ENCODE measurements around the gene NDUFB7.
"Not testable (repeated sequence)": the region's sequence is repeated elsewhere in the genome, so short reads cannot be mapped to it uniquely, and the experiment has no call there.

Gene NDUFB7

DNA sequence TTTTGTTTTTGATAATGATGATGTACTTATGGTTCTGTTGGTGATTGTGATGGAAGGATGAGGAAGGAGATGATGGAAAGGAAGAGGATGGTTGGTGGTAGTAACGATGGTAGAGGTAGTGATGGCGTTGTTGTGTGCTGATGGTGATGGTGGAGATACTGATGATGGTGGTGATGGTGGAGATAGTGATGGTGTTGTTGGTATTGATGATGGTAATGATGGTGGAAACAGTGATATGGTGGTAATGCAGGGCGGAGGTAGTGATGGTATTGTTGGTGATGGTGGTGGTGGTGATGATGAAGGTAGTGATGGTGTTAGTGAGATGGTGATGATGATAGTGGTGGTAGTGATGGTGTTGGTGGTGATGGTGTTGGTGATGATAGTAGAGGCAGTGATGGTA, 23.7 kb upstream of the NDUFB7 start:
- Histone ChIP-seq H2AK5ac (ENCODE audit: low read length) (no peak overlapping the region), H3K18ac (ENCODE audit: low read length) (no peak overlapping the region), H4K12ac (ENCODE audit: low read depth, low read length) (no peak overlapping the region), H2BK12ac (ENCODE audit: low read length) (no peak overlapping the region), H3K14ac (ENCODE audit: low read length) (no peak overlapping the region), H4K91ac (ENCODE audit: low read depth, low read length) (no peak overlapping the region), H3K36me3 (ENCODE audit: control insufficient read depth in 1 of 2, insufficient read depth in 2 of 2, low read length in 2 of 2) (no peaks in the 10 kb centered on the region), H2AFZ (ENCODE audit: insufficient read depth, low read length, poor library complexity) (no peak overlapping the region), H3K79me2 (ENCODE audit: control insufficient read depth, insufficient read depth, low read length, poor library complexity) (no peaks in the 10 kb centered on the region), H3K79me1 (ENCODE audit: low read length) (no peaks in the 10 kb centered on the region), H3K4me2 (ENCODE audit: low read length) (no peak overlapping the region), H3K4me1 (ENCODE audit: control insufficient read depth in 1 of 2, insufficient read depth in 2 of 2, low read length in 2 of 2) (no peaks in the 10 kb centered on the region), H3K9me3 (ENCODE audit: insufficient read depth, low read depth, low read length) (peaks cover 40% of the 10 kb centered on the region), H3K9ac (ENCODE audit: low read length) (no peak overlapping the region), H3K4me3 (ENCODE audit: low read depth, low read length) (no peak overlapping the region), H3K23ac (ENCODE audit: low read length) (no peak overlapping the region), H3K4ac (ENCODE audit: low read depth, low read length) (no peak overlapping the region), H3K27ac (ENCODE audit: low read depth, low read length) (no peak overlapping the region), H2BK120ac (ENCODE audit: insufficient read depth, low read length, poor library complexity) (no peak overlapping the region), H2BK5ac (ENCODE audit: low read depth, low read length, poor library complexity) (no peak overlapping the region), H3K27me3 (ENCODE audit: insufficient read depth, low read length) (no peaks in the 10 kb centered on the region), H4K8ac (ENCODE audit: low read depth, low read length) (no peak overlapping the region)
- DNase-seq: no peak
- 100% methylated on average over 1 of the region's 3 CpGs for WGBS (ENCODE audit: extremely low coverage, insufficient coverage, insufficient read length)

DNA sequence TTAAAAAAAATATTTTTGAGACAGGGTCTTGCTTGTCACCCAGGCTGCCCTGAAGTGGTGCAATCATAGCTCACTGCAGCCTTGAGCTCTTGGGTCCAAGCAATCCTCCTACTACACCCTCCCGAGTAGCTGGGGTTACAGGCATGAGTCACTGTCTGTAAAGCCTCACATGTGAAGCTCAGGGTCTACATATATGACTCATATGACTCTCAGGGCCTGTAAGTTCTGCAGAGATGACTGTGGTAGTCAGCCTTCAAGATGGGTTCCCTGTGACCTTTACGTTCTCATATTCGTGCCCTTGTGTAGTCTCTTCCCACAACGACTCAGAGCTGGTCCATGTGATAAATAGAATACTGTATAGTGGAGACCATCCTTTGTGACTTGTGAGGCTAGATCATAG, 17.6 kb upstream of the NDUFB7 start:
- H3K4me1 ChIP-seq (ENCODE audit: control insufficient read depth in 1 of 2, insufficient read depth in 2 of 2, low read length in 2 of 2); H3K4ac ChIP-seq (ENCODE audit: low read depth, low read length); H3K4me3 ChIP-seq (ENCODE audit: low read depth, low read length); H3K9me3 ChIP-seq (ENCODE audit: insufficient read depth, low read depth, low read length); H3K9ac ChIP-seq (ENCODE audit: low read length); H4K8ac ChIP-seq (ENCODE audit: low read depth, low read length); H3K14ac ChIP-seq (ENCODE audit: low read length); DNase-seq; H2BK12ac ChIP-seq (ENCODE audit: low read length); H3K79me2 ChIP-seq (ENCODE audit: control insufficient read depth, insufficient read depth, low read length, poor library complexity); H3K79me1 ChIP-seq (ENCODE audit: low read length); H3K27me3 ChIP-seq (ENCODE audit: insufficient read depth, low read length); H4K91ac ChIP-seq (ENCODE audit: low read depth, low read length); H3K23ac ChIP-seq (ENCODE audit: low read length); H3K18ac ChIP-seq (ENCODE audit: low read length); H2AK5ac ChIP-seq (ENCODE audit: low read length); H4K12ac ChIP-seq (ENCODE audit: low read depth, low read length); H2AFZ ChIP-seq (ENCODE audit: insufficient read depth, low read length, poor library complexity); H3K36me3 ChIP-seq (ENCODE audit: control insufficient read depth in 1 of 2, insufficient read depth in 2 of 2, low read length in 2 of 2); H2BK5ac ChIP-seq (ENCODE audit: low read depth, low read length, poor library complexity); H3K27ac ChIP-seq (ENCODE audit: low read depth, low read length); H2BK120ac ChIP-seq (ENCODE audit: insufficient read depth, low read length, poor library complexity); H3K4me2 ChIP-seq (ENCODE audit: low read length): not testable (repeated sequence)
- no CpG with 5 or more reads among the region's 4 CpGs for WGBS (ENCODE audit: extremely low coverage, insufficient coverage, insufficient read length)

DNA sequence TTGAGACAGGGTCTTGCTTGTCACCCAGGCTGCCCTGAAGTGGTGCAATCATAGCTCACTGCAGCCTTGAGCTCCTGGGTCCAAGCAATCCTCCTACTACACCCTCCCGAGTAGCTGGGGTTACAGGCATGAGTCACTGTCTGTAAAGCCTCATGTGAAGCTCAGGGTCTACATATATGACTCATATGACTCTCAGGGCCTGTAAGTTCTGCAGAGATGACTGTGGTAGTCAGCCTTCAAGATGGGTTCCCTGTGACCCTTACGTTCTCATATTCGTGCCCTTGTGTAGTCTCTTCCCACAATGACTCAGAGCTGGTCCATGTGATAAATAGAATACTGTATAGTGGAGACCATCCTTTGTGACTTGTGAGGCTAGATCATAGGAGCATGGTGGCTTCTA, 13.3 kb upstream of the NDUFB7 start:
- not testable (repeated sequence) for H3K4me1 ChIP-seq (ENCODE audit: control insufficient read depth in 1 of 2, insufficient read depth in 2 of 2, low read length in 2 of 2); H2BK12ac ChIP-seq (ENCODE audit: low read length); H3K23ac ChIP-seq (ENCODE audit: low read length); H3K9ac ChIP-seq (ENCODE audit: low read length); H3K79me1 ChIP-seq (ENCODE audit: low read length); H3K4ac ChIP-seq (ENCODE audit: low read depth, low read length); H2AFZ ChIP-seq (ENCODE audit: insufficient read depth, low read length, poor library complexity); H3K79me2 ChIP-seq (ENCODE audit: control insufficient read depth, insufficient read depth, low read length, poor library complexity); H4K8ac ChIP-seq (ENCODE audit: low read depth, low read length); H3K4me2 ChIP-seq (ENCODE audit: low read length); H3K27ac ChIP-seq (ENCODE audit: low read depth, low read length); H4K12ac ChIP-seq (ENCODE audit: low read depth, low read length); H3K18ac ChIP-seq (ENCODE audit: low read length); H3K27me3 ChIP-seq (ENCODE audit: insufficient read depth, low read length); H2BK120ac ChIP-seq (ENCODE audit: insufficient read depth, low read length, poor library complexity); H4K91ac ChIP-seq (ENCODE audit: low read depth, low read length); H2BK5ac ChIP-seq (ENCODE audit: low read depth, low read length, poor library complexity); H3K36me3 ChIP-seq (ENCODE audit: control insufficient read depth in 1 of 2, insufficient read depth in 2 of 2, low read length in 2 of 2); H3K4me3 ChIP-seq (ENCODE audit: low read depth, low read length); DNase-seq; H3K14ac ChIP-seq (ENCODE audit: low read length); H2AK5ac ChIP-seq (ENCODE audit: low read length)
- peaks cover 11% of the 10 kb centered on the region for H3K9me3 ChIP-seq (ENCODE audit: insufficient read depth, low read depth, low read length)
- no CpG with 5 or more reads among the region's 3 CpGs for WGBS (ENCODE audit: extremely low coverage, insufficient coverage, insufficient read length)

DNA sequence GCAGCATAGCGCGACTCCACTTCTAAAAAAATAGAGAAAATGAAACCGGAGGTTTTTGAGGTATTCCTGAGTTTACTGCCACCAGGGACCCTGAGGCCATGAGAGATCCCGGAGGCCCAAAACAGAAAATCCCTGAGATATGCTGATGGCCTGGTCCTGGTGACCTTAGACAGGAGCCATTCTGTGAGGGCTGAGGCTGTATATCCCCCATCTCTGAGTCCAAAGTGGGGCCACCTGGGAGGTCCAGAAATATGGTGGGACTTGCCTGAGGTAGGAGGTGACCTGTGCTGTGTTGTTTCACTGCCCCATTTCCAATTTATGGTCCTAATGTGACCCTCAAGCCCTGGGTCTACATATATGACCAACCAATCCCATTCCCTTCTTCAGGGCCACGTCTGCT, 12.5 kb upstream of the NDUFB7 start:
- not testable (repeated sequence) for H2BK12ac ChIP-seq (ENCODE audit: low read length); H2AK5ac ChIP-seq (ENCODE audit: low read length); H4K91ac ChIP-seq (ENCODE audit: low read depth, low read length); H3K4me3 ChIP-seq (ENCODE audit: low read depth, low read length); H3K18ac ChIP-seq (ENCODE audit: low read length); H3K79me1 ChIP-seq (ENCODE audit: low read length); H3K4me1 ChIP-seq (ENCODE audit: control insufficient read depth in 1 of 2, insufficient read depth in 2 of 2, low read length in 2 of 2); H3K14ac ChIP-seq (ENCODE audit: low read length); H3K79me2 ChIP-seq (ENCODE audit: control insufficient read depth, insufficient read depth, low read length, poor library complexity); H4K8ac ChIP-seq (ENCODE audit: low read depth, low read length); DNase-seq; H3K27me3 ChIP-seq (ENCODE audit: insufficient read depth, low read length); H3K36me3 ChIP-seq (ENCODE audit: control insufficient read depth in 1 of 2, insufficient read depth in 2 of 2, low read length in 2 of 2); H3K4ac ChIP-seq (ENCODE audit: low read depth, low read length); H4K12ac ChIP-seq (ENCODE audit: low read depth, low read length); H2AFZ ChIP-seq (ENCODE audit: insufficient read depth, low read length, poor library complexity); H3K4me2 ChIP-seq (ENCODE audit: low read length); H3K9ac ChIP-seq (ENCODE audit: low read length); H2BK5ac ChIP-seq (ENCODE audit: low read depth, low read length, poor library complexity); H3K23ac ChIP-seq (ENCODE audit: low read length); H2BK120ac ChIP-seq (ENCODE audit: insufficient read depth, low read length, poor library complexity); H3K27ac ChIP-seq (ENCODE audit: low read depth, low read length)
- WGBS (ENCODE audit: extremely low coverage, insufficient coverage, insufficient read length): no CpG with 5 or more reads among the region's 5 CpGs
- peaks cover 11% of the 10 kb centered on the region for H3K9me3 ChIP-seq (ENCODE audit: insufficient read depth, low read depth, low read length)
